Panc1 (cell line): ENCODE data around the gene UBFD1.

ENCODE experiments used
- POLR2AphosphoS5 ChIP-seq: IDR thresholded peaks from 2 replicates; pipeline ENCODE4 v1.6.1; 2012; ENCODE audit warnings: mild to moderate bottlenecking, low read depth, low read length, moderate library complexity
- TCF7L2 ChIP-seq: IDR thresholded peaks from 2 replicates; pipeline ENCODE4 v1.6.1; 2011; ENCODE audit warnings: mild to moderate bottlenecking, low read depth, low read length, inconsistent platforms
- TF ChIP-seq, protein P1 (sequence below): fragments of 450-650 bp; IDR thresholded peaks from 2 replicates; pipeline ENCODE4 v1.5.1; 2017; ENCODE audit warnings: mild to moderate bottlenecking
- TF ChIP-seq, protein P2 (sequence below), 2 experiments: IDR thresholded peaks; 2 replicates each; pipeline ENCODE4 v1.6.1; 2011 to 2012; ENCODE audit warnings: low read depth in 2 of 2, control low read depth in 1 of 2, low read length in 1 of 2, mild to moderate bottlenecking in 1 of 2, moderate library complexity in 1 of 2; ENCODE audit not compliant: insufficient read depth in 1 of 2

DNA sequence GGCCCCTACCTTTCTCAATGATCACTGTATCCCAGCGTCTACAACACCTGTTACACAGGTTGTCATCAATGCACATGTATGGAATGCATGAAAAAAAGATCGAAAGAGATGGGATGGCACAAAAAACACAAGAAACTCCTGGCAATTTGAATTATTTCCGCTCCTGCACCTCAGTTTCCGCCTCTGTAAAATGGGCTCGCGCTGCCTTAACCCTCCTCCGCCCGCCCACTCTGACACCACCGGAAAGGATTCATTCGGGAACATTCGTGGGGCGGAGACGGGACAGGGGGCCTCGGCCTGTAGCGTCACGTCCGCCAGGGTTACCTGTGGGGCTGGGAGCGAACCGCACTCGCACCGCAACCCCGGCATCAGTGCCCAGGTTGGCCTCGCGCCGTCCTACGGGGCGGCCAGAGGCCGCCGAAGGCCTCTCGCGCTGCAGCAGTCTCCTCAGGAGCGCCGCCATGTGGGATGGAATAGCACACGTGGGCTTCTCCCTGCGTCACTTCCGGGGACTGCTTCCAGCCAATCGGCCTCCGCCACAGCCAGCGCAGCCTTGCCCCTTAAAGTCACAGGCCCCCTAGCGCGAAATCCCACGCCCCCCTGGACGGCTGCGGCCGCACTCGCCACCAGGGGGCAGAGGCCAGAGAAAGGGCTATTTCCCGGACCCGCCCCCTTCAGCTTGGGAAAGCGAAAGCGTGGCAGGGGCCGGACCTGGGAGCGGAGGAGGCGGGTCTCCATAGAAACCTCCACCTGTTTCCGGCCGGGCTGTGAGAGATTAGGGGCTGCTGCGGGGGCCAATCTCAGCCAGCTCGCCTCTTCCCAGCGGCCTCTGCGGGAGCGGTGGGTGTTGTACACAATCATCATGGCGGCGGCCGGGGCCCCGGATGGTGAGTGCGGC, at the start of gene UBFD1, which contains the start of gene EARS2:
- TF ChIP-seq, protein P1, sequence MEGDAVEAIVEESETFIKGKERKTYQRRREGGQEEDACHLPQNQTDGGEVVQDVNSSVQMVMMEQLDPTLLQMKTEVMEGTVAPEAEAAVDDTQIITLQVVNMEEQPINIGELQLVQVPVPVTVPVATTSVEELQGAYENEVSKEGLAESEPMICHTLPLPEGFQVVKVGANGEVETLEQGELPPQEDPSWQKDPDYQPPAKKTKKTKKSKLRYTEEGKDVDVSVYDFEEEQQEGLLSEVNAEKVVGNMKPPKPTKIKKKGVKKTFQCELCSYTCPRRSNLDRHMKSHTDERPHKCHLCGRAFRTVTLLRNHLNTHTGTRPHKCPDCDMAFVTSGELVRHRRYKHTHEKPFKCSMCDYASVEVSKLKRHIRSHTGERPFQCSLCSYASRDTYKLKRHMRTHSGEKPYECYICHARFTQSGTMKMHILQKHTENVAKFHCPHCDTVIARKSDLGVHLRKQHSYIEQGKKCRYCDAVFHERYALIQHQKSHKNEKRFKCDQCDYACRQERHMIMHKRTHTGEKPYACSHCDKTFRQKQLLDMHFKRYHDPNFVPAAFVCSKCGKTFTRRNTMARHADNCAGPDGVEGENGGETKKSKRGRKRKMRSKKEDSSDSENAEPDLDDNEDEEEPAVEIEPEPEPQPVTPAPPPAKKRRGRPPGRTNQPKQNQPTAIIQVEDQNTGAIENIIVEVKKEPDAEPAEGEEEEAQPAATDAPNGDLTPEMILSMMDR = peak; percentile 97
- TF ChIP-seq, protein P2, sequence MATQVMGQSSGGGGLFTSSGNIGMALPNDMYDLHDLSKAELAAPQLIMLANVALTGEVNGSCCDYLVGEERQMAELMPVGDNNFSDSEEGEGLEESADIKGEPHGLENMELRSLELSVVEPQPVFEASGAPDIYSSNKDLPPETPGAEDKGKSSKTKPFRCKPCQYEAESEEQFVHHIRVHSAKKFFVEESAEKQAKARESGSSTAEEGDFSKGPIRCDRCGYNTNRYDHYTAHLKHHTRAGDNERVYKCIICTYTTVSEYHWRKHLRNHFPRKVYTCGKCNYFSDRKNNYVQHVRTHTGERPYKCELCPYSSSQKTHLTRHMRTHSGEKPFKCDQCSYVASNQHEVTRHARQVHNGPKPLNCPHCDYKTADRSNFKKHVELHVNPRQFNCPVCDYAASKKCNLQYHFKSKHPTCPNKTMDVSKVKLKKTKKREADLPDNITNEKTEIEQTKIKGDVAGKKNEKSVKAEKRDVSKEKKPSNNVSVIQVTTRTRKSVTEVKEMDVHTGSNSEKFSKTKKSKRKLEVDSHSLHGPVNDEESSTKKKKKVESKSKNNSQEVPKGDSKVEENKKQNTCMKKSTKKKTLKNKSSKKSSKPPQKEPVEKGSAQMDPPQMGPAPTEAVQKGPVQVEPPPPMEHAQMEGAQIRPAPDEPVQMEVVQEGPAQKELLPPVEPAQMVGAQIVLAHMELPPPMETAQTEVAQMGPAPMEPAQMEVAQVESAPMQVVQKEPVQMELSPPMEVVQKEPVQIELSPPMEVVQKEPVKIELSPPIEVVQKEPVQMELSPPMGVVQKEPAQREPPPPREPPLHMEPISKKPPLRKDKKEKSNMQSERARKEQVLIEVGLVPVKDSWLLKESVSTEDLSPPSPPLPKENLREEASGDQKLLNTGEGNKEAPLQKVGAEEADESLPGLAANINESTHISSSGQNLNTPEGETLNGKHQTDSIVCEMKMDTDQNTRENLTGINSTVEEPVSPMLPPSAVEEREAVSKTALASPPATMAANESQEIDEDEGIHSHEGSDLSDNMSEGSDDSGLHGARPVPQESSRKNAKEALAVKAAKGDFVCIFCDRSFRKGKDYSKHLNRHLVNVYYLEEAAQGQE (IDR thresholded peaks at IDR 0.05; ENCODE audit: insufficient read depth in 1 of 2, low read depth in 2 of 2, low read length in 1 of 2) = no peak
- TF ChIP-seq POLR2AphosphoS5 = peak; percentile 85
- no peak for TF ChIP-seq TCF7L2
